Ammon's horn (tissue), 1 donor: ENCODE data around the gene ENTPD1.
"Not testable (repeated sequence)": the region's sequence is repeated elsewhere in the genome, so short reads cannot be mapped to it uniquely, and the experiment has no call there.

Source experiments
- DNase-seq: peaks from one replicate; pipeline ENCODE4 v3.0.0-alpha.2; 2016; ENCODE audit warnings: low spot score

Gene ENTPD1, protein sequence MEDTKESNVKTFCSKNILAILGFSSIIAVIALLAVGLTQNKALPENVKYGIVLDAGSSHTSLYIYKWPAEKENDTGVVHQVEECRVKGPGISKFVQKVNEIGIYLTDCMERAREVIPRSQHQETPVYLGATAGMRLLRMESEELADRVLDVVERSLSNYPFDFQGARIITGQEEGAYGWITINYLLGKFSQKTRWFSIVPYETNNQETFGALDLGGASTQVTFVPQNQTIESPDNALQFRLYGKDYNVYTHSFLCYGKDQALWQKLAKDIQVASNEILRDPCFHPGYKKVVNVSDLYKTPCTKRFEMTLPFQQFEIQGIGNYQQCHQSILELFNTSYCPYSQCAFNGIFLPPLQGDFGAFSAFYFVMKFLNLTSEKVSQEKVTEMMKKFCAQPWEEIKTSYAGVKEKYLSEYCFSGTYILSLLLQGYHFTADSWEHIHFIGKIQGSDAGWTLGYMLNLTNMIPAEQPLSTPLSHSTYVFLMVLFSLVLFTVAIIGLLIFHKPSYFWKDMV

DNA sequence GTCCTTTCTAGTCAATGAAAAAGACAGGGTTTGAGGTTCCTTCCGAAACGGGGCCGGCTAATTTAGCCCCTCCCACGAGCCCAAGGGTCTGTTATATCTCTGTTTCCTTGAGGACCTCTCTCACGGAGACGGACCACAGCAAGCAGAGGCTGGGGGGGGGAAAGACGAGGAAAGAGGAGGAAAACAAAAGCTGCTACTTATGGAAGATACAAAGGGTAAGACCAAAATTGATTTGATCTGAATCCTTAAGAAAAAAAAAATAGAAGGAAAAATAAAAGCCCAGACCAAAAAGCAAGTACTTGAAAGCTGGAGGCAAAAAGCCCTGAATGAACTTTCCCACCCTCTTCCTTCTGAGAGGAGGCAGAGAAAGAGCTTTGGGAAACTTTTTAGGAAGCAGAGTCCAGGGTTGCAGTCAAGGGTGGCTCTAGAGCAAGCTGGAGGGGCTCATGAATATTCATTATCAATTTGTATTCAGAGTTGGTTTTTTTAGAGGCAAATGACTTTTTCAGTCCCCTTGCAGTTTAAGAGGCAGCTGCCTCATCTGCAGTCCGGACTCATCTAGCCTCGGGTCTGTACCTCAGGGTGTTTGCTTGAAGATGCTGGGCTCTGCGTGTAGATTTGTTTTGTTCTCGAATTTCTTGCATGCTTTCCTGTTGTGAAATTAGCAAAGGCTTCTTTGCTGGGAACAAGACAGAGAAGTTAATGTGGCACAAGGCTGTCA is at the start of gene ENTPD1:
Gene ENTPD1, plus strand, starts transcription at position 123 of the 721 bp plus-strand sequence. Its CDS starts 77 bp downstream, at position 200.
- DNase-seq: peak; percentile 41

DNA sequence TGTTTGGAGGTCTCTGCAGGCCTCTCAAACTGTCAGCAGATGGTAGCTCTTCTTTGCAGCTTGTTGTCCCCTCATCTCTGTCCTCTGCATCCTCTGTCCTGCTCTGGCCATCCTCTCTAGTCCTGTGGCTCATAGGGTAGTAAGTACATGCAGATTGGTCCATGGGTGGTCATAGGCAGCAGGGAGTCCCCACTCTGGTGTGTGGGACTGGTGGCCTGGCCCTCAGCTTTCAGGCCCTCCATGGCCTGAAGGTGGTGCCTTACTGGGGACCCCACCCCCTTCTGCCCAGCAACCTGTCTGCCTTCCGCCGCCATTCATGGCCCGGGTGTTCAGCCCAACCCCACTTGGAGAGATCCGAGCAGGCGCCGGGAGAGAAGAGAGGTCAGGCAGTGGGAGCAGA is 49.4 kb upstream of the ENTPD1 start:
- DNase-seq: no peak

DNA sequence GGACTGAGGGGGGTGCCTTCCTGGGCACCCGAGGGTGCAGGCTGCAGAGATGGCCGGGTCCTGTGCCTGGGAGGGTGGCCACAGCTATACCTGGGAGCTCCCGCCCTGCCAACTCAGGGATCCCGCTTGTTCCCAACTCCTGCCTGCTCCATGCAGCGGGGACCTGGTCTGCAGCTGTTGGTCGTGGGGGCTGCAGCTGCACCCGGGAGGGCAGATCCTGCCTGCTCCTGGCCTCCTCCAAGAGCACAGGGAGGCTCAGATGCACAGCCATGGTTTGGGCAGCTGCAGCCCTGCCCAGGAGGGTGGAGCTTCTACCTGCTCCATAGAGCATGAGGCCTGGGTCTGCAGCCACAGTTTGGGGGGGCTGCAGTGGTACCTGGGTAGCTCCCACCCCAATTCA is 49.0 kb upstream of the ENTPD1 start:
- no peak for DNase-seq

DNA sequence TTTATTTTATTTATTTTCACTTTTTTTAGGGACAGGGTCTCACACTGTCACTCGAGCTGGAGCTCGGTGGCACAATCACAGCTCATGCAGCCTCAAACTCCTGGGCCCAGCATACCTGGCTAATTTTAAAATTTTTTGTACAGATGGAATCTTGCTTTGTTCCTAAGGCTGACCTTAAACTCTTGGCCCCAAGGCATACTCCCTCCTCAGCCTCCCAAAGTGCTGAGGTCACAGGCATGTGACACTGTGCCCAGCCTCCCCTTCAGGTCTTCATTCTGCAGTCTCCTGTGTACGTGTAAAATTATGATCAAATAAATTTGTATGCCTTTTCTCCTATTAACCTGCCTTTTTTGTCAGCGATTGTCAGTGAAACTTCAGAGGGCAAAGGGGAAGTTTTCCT is 44.5 kb upstream of the ENTPD1 start:
- no peak for DNase-seq

DNA sequence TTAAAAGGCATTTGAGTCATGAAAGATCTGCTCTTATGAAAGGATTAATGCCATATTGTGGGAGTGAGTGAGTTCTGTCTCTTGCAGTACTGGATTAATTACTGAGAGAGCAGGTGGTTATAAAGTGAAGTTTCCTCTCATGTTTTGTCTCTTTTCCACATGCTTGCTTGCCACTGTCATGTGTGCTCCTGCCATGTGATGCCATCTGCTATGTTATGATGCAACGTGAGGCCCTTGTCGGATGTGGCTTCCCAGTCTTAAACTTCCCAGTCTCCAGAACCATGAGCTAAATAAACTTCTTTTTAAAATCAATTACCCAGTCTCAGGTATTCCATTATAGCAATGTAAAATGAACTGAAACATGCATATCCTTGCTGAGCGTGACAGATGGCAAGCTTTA is 39.5 kb upstream of the ENTPD1 start:
- DNase-seq: peak; percentile 47

DNA sequence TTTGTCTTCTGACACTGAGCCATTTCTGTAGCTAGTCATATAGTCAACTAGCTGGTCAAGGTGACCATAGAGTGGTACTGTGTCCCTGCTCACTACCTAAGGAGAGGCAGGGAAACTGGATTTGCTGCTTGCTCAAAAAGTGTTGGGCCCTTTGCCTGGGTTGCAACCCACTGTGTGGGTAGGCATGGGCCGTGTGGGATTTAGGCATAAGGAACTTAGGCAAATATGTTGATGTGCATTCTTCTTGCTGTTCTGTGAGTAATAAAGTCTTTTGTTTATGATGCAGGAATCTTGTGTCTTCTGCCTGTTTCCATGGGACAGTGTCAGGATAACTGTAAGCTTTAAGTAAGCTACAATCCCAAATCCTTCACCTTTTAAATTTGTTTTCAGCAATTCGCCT is 39.1 kb upstream of the ENTPD1 start:
- DNase-seq: no peak

DNA sequence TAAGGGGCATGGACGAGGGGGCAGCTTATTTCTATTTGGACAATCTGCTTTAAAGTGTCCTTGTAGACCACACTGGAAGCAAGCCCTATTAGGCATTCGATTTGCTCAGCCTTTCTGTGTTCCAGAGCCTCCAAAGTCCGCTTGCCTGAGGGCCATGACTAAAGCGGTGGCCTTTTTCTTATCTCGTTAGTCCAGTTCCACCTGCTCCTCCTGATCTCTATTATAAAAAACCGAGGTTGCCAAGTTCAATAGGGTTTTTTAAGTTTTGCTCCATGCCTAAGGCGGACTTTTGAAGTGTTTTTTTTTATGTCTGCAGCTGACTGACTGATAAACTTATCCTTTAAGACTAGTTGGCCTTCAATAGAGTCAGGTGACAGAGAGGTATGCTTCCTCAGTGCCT is 35.2 kb upstream of the ENTPD1 start:
- DNase-seq: not testable (repeated sequence)

DNA sequence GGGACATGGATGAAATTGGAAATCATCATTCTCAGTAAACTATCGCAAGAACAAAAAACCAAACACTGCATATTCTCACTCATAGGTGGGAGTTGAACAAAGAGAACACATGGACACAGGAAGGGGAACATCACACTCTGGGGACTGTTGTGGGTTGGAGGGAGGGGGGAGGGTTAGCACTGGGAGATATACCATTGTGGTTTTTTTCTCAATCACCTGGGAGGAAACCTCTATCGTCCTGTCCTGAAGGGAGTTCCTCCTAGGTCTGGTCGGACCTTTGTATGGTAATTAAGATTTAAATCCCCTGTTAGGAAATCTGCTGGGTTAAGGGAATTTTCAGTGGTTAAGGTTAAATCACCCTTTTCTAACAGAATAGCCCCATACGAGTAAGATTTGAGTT is 33.5 kb upstream of the ENTPD1 start:
- not testable (repeated sequence) for DNase-seq

DNA sequence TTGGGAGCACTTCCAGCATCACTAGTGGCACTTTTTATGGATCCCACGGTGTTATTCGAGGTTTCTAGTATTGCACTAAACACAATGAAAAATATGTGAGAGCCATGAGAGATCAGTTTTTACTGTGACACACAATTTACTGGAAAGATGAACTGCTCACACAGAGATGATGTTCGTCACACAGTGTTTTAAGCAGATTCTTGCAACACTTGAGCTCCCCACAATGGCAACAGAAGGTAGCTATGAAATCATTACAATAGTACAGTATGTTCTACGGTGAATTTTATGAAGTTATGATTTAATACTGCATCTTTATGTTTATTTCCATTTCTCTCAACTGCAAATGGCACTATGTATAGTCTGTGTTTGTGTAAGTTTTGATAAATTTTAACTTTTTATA is 27.4 kb upstream of the ENTPD1 start:
- peak; percentile 37 for DNase-seq

DNA sequence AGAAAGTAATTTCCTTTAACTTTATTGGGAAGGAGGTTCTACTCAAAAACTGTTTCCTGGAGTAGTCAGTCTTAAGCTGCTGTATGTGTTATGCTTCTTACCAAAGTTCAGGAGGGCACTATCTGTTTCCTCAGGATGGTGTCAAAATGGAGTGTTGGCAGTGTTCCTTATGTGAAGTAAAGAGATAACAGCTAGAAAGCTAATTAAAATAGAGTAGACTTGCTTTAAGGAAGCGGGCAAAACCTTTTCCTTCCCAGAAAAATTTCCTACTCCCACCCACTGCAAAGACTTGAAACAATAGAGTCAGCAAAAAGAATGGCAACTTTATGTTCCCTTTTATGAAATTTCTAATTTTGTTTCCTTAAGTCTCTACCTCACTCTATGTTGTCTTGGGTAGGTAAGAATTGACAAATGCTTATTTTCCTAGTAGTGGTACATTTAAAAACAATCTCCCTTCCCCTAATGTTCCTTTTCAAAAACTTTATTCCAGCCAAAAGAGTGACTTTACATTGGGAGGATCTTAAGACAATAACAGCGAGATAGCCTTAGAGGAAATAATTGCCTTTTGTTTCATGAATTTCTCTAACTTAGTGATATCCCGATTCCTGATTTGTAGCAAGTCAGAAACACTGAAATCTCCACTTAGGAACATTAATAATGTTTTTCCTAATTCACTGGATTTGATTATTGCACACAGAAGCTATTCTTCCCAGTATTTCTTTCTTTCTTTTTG is 26.5 kb upstream of the ENTPD1 start:
- DNase-seq: no peak

DNA sequence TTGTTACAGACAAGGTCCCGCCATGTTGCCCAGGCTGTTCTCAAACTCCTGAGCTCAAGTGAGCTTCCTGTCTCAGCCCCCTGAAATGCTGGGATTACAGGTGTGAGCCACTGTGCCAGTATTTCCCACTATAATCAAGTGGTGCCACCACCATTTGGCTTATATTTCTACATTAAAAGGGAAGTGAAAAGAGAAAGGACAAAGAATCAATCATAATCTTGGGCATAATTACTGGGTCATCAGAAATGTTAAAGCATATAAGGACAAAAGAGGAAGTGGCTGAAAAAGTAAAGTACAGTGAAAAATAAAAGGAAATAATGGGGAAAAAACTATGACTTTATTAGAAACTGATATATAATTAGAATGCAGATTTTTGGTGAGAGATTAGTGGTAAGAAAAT is 25.7 kb upstream of the ENTPD1 start:
- no peak for DNase-seq

DNA sequence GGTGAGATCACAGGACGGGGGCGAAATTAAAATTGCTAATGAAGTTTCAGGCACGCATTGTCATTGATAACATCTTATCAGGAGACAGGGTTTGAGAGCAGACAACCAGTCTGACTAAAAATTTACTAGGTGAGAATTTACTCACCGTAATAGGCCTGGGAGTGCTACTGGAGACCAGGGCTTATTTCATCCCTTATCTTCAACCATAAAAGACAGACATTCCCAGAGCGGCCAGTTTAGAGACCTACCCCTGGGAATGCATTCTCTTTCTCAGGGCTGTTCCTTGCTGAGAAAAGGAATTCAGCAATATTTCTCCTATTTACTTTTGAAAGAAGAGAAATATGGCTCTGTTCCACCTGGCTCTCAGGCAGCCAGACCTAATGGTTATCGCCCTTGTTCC is 23.1 kb upstream of the ENTPD1 start:
- not testable (repeated sequence) for DNase-seq

DNA sequence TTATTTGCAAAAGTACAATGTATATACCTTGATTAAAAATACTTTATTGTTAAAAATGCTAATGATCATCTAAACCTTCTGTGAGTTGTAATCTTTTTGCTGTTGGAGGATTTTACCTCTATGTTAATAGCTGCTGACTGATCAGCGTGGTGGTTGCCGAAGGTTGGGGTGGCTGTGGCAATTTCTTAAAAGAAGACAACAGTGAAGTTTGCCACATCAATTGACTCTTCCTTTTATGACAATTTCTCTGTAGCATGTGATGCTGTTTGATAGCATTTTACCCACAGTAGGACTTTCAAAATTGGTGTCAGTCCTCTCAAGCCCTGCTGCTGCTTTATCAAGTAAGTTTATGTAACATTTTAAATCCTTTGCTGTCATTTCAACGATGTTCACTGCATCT is 16.9 kb upstream of the ENTPD1 start:
- DNase-seq: no peak

DNA sequence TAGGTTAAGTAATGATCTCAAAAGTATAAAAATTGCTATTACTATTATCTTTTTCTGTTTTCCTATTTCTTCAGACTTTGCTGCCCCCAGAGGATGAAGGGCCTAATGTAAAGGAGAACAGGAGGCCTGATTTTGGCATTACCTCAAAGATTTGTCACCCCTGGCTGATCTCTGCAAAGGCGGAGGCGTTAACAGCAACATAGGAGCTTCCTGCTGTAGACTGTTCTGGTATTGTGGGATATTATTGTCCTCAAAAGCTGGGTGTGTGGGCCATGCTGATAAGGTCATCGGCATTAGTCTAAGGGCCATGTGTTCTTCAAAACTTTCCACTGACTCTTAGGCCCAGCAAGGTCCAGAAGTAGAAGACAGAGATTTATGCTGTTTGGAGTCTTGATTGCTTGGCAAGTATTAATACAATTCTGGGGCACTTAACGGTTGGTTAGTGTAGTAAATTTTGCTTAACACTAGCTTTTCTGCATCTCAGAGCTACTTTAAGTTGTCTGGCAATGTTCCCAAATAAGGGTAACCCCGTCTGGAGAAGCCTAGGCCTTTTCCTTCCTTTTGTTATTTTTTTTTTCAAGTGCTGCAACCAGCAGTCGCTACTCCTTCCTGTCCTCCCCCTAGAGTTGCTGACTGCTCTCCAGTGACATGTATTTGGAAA is 14.0 kb upstream of the ENTPD1 start:
- peak; percentile 33 for DNase-seq

DNA sequence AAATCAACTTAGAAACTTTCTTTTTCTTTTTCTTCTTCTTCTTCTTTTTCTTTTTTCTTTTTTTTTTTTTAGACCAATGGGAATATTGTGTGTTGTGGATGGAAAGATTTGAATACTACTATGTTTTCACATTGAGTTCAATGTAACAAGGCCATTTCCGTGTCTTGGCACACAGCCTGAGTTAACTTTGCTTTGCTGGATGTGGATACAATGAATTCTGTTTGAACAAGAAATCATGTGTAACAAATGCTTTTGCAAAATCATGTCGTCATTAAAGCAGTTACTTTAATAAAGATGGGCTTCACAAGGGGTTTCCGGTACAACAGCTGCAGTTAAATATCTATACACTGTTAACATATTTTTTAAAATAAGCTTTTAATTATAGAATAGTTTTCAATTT is 13.5 kb upstream of the ENTPD1 start:
- DNase-seq: no peak

DNA sequence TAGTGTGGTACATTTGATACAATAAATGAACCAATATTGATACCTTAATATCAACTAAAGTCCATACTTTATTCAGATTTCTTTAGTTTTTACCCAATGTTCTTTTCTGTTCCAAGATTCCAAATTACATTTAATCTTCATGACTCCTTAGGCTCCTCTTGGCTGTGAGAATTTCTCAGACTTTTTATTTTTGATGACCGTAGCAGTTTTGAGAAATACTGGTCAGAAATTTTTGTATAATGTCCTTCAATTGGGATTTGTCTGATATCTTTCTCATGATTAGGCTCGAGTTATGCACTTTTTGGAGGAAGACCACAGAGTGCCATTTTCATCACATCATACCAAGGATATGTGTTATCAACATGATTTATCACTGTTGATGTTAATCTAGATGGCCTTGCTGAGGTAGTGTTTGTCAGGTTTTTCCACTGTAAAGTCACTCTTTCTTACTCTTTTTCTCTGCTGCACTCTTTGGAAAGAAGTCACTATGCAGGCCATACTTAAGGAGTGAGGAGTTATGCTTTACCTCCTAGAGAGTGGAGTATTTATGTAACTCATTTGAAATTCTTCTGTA is 12.9 kb upstream of the ENTPD1 start:
- DNase-seq: no peak

DNA sequence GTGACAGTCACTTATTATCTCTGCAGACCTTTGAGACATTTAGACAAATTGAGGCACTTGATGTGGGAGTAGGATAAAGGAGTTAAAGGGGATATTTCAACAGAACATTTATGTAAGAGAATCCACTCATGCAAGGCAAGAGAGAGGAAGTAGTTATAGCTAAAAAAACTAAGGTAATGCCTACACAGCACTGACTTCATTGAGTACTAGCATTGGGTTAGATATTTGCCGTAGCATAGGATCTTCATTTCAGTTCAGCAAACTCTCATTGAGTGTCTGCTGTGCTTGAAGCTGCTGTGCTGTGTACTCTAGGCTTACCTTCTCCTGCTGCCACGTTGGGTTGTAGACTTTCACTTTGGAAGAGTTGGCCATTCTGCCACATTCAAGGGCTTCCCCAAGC is 10.5 kb upstream of the ENTPD1 start:
- no peak for DNase-seq

DNA sequence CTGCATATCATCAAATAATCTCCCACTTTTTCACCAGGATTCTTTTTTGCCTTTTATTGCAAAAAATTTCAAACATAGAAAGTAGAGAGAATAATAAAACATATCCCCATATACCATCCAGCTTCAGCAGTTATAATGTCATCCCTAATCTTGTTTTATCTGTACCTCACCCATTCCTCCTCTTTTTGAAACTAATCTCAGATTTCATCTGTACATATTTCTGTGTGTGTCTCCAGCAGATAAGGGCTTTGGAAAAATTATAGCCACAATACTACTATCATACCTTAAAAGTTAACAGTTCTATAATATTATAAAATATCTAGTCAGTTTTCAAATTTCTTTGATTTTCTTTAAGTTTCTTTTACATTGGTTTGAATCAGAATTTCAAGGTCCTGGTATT is 7.6 kb upstream of the ENTPD1 start:
- DNase-seq: no peak

DNA sequence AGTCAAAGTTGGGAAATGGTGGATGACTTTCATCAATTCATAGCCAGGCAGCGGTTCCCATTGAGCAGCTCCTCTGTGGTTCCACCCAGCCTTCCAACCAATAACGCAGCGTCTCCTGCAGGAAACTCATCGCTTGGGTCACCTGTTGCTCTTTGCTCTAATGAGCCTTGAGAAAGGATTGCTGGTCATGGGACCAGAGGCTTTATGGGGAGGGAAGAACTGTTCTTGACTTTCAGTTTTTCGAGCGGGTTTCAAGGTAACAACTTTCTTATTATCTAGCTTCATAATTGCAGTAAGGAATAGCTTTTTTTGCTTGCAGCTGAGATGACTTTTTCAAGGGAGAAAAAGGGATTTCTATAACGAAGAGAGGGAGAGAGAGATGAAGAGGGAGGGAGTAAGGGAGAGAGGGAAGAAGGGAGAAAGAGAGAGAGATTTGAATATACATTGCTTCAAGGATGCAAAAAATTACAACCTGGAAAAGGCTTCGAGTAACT is 405 bp upstream of the ENTPD1 start:
- DNase-seq: peak; percentile 62

DNA sequence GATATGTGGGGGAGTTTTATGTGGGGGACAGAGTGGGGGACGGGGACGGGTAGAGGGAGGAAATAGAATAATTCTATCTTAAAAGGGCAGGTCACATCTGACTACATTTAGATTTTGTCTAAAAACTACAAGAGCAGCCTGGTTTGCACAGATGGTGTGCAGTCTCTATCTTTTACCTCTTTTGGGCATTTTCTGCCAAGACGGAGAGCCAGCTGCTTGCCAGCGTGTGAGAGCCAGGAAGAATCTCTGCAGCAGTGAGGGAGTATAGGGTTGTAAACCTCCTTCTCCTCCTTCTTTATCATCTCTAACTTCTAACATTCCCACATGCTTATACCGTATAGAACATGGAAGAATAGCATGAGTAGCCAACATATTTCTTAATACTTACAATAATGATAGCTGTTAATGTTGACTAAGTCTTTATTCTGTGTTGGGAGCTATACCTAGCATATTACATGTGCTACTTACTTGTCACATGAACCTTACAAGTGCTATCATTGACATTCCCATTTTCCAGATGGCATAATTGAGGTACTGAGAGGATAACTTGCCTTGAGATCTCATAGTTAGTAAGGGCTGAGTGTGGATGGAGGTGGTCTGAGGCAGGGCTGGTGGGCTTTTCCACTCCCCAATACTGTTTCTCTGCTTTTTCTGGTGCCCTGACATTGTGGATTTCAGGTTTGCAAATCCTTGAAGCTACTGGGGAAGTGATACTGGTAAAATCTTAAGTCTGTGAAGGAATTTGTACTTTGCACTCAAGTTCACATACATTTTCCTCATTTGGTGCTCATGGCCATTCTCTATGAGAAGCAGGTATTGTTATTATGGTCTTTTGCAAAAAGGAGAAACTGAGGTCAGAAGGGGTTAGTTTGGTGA is 1.1 kb downstream of the ENTPD1 start:
- DNase-seq: peak; percentile 15
